ENCODE data around the gene PIGH.
"Not testable (repeated sequence)": the region's sequence is repeated elsewhere in the genome, so short reads cannot be mapped to it uniquely, and the experiment has no call there.

DNA sequence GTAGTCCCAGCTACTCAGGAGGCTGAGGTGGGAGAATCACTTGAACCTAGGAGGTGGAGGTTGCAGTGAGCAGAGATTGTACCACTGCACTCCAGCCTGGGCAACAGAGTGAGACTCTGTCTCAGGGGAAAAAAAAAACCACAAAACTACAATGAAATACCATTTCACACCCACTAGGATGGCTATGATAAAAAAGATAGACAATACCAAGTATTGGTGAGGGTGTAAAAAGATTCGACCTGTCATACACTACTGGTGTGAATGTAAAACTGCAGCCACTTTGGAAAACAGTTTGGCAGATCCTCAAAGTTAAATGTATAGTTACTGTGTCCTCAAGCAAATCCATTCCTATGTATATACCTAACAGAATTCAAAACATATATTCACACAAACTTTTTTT lies 26.1 kb upstream of the PIGH start:
- not testable (repeated sequence) for TF ChIP-seq POLR2AphosphoS5 (IDR thresholded peaks at IDR 0.05; ENCODE audit: low read depth, low read length); MTF1 (CRISPR knock-in tag; IDR thresholded peaks at IDR 0.05); ZKSCAN8 (CRISPR knock-in tag; IDR thresholded peaks at IDR 0.05; ENCODE audit: borderline replicate concordance); EZH2 (conservative IDR thresholded peaks at IDR 0.05; ENCODE audit: low read depth, low read length); NFRKB (IDR thresholded peaks at IDR 0.05); NFKBIZ (CRISPR knock-in tag; IDR thresholded peaks at IDR 0.05); RAD21 (CRISPR knock-in tag; IDR thresholded peaks at IDR 0.05); TCF7L2 (IDR thresholded peaks at IDR 0.05; ENCODE audit: low read depth, low read length)
- TF ChIP-seq, protein P1, sequence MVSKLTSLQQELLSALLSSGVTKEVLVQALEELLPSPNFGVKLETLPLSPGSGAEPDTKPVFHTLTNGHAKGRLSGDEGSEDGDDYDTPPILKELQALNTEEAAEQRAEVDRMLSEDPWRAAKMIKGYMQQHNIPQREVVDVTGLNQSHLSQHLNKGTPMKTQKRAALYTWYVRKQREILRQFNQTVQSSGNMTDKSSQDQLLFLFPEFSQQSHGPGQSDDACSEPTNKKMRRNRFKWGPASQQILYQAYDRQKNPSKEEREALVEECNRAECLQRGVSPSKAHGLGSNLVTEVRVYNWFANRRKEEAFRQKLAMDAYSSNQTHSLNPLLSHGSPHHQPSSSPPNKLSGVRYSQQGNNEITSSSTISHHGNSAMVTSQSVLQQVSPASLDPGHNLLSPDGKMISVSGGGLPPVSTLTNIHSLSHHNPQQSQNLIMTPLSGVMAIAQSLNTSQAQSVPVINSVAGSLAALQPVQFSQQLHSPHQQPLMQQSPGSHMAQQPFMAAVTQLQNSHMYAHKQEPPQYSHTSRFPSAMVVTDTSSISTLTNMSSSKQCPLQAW (CRISPR knock-in tag; IDR thresholded peaks at IDR 0.05) = not testable (repeated sequence)
- TF ChIP-seq, protein P2, sequence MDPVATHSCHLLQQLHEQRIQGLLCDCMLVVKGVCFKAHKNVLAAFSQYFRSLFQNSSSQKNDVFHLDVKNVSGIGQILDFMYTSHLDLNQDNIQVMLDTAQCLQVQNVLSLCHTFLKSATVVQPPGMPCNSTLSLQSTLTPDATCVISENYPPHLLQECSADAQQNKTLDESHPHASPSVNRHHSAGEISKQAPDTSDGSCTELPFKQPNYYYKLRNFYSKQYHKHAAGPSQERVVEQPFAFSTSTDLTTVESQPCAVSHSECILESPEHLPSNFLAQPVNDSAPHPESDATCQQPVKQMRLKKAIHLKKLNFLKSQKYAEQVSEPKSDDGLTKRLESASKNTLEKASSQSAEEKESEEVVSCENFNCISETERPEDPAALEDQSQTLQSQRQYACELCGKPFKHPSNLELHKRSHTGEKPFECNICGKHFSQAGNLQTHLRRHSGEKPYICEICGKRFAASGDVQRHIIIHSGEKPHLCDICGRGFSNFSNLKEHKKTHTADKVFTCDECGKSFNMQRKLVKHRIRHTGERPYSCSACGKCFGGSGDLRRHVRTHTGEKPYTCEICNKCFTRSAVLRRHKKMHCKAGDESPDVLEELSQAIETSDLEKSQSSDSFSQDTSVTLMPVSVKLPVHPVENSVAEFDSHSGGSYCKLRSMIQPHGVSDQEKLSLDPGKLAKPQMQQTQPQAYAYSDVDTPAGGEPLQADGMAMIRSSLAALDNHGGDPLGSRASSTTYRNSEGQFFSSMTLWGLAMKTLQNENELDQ (CRISPR knock-in tag; IDR thresholded peaks at IDR 0.05; ENCODE audit: borderline replicate concordance) = not testable (repeated sequence)
- TF ChIP-seq, protein P3, sequence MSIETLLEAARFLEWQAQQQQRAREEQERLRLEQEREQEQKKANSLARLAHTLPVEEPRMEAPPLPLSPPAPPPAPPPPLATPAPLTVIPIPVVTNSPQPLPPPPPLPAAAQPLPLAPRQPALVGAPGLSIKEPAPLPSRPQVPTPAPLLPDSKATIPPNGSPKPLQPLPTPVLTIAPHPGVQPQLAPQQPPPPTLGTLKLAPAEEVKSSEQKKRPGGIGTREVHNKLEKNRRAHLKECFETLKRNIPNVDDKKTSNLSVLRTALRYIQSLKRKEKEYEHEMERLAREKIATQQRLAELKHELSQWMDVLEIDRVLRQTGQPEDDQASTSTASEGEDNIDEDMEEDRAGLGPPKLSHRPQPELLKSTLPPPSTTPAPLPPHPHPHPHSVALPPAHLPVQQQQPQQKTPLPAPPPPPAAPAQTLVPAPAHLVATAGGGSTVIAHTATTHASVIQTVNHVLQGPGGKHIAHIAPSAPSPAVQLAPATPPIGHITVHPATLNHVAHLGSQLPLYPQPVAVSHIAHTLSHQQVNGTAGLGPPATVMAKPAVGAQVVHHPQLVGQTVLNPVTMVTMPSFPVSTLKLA (IDR thresholded peaks at IDR 0.05) = not testable (repeated sequence)
- TF ChIP-seq, protein P4, sequence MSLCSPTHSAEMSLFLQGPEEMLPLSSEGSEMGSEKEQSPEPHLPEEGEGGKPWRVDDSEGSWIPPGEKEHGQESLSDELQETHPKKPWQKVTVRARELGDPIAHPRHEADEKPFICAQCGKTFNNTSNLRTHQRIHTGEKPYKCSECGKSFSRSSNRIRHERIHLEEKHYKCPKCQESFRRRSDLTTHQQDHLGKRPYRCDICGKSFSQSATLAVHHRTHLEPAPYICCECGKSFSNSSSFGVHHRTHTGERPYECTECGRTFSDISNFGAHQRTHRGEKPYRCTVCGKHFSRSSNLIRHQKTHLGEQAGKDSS (CRISPR knock-in tag; IDR thresholded peaks at IDR 0.05; ENCODE audit: borderline replicate concordance, low read depth) = not testable (repeated sequence)
- TF ChIP-seq, protein P5, sequence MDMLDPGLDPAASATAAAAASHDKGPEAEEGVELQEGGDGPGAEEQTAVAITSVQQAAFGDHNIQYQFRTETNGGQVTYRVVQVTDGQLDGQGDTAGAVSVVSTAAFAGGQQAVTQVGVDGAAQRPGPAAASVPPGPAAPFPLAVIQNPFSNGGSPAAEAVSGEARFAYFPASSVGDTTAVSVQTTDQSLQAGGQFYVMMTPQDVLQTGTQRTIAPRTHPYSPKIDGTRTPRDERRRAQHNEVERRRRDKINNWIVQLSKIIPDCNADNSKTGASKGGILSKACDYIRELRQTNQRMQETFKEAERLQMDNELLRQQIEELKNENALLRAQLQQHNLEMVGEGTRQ (IDR thresholded peaks at IDR 0.05; ENCODE audit: low read depth, low read length) = not testable (repeated sequence)
- TF ChIP-seq, protein P5 (CRISPR knock-in tag; IDR thresholded peaks at IDR 0.05; ENCODE audit: borderline replicate concordance) = not testable (repeated sequence)

All from HepG2 (cell line).